Left colon (tissue), 2 donors: ENCODE results near the gene WFDC8. TPM values are rescaled to one million over a fixed set of nuclear protein-coding genes. Genes with fewer than 3 reads are reported as not detected.

Experiments used
- ATAC-seq: fragments of 200-7000 bp; cut with Tn5 transposase; one replicate; pipeline ENCODE4 v1.9.1; 2020; ENCODE audit warnings: mild to moderate bottlenecking, moderate library complexity
- DNase-seq, 2 donors: peaks; one replicate each; pipeline ENCODE4 v3.0.0-alpha.2; 2020
- intact Hi-C, 2 donors: fragments of 100-400 bp; cut with DNase I in 1 of 2; cut with micrococcal nuclease in 1 of 2; formaldehyde crosslinking; loops; one replicate each; pipeline versions ENCODE4 v1.11.2 to v1.14.0; 2022; cut with DNase I, micrococcal nuclease
- total RNA-seq, 2 donors: library from RNA; stranded (reverse); fragmentation: NEBNext Ultra II Directional; extraction: Animal tissue kit (Norgen Biotek cat#: 25700); gene quantifications; one replicate each; pipeline ENCODE4 v1.2.1, GENCODE V29; 2021
- donor health status: DM: no; HTN: no; CAD: no.
- donor health status: DM: yes; HTN: yes; CAD: no.

Gene WFDC8
- total RNA-seq, 2 donors from 2014 or later, result not detected

DNA sequence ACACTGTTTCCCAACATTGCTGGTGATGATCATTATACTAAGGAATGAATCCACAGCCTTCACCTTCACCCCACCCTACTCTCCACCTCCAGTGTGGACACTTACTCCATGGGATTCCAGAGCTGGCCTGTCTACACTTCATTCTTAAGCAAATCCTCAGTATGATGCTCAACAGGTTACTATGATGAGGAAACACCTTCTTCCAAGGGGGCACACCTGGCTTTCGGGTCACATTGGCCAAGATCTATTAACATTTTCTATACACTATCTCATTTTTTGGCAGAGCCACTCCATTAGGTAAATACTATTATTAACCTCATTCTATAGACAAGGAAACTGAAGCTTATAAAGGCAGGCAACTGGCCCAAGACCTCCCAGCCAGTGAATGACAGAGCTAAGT lies 23.9 kb downstream of the WFDC8 start:
- ATAC-seq, result no peak
- intact Hi-C loops, result no loop called here
- DNase-seq, result no peak

DNA sequence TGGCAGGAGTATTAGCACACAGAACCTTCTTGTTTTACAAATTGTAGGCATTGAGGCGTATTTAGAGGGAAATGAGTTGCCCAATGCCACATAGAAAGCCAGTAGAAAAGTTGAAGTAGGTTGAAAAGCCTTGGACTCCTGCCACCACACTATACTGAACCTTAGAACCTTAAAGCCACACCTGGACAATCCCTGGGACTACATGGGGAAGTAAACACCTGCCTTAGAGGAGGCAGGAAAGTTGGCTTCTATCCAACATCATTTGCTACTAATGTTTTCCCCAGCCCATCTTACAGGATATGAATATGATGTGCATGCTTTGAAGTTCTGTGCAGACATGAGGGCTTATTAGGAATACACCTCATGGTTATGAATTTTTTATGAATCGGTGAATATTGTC lies 26.6 kb downstream of the WFDC8 start:
- intact Hi-C loops, result no loop called here
- ATAC-seq (peak; percentile 100), DNase-seq (peak; percentile 54 to 73)

DNA sequence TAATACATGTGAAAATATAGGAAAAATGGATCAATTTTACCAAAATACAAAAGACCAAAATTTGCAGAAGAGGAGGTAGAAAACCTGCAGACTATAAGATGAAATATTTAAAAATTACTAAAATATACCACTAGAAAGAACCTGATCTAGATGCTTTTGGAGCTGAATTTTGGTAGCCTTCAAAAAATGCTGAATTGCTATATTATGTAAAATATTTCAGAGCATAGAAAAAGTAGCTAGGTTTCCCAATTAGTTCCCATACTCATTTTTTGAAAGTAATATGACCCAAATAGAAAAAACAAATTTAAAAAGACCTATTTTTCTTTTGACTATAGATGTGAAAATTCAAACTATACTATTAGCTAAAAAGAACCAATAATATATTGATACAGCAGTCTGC lies 28.3 kb downstream of the WFDC8 start:
- intact Hi-C loops, result no loop called here
- DNase-seq (no peak), ATAC-seq (no peak)

DNA sequence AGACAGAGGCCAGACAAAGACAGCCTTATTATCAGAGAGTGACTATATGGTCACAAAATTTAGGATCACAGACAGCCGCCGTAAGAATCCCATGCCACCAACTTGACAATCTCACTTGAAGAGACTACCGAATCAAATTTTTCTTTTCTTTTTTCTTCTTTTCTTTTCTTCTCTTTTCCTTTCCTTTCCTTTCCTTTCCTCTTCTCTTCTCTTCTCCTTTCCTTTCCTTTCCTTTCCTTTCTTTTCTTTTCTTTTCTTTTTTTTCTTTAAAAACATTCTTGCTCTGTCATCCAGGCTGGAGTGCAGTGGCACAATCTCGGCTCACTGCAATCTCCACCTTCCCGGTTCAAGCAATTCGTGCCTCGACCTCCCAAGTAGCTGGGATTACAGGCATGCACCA lies 30.7 kb downstream of the WFDC8 start:
- no peak for DNase-seq
- intact Hi-C loops, result no loop called here
- no peak for ATAC-seq

DNA sequence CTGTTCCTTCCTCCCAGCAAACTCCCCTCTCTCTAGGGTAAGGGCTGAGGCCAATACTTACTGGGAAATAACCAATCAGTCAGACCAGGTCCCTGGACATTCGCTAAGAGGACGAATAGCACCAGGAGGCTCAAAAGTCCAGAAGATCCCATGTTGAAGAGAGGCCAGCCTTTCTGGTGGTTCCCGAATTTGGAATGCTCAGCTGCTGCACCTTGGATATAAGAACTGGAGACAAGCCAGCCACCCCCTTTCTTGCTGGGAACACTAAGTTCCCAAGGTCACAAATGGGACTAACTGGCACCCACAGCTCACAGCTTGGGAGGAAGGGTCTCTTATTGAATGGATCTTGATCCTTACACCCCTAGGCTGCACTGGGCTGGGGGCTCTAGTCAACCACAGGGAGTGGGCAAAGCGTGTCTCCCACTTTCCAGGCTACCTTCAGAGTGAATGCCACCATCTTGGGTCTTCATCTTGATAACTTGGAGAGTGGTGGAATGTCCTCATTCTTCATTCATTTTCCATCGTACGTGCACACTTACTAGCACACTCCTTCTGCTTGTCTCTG lies 31.8 kb downstream of the WFDC8 start, which contains the start of gene EPPIN:
TSS of gene EPPIN (minus strand) at position 196 of the 565 bp plus-strand sequence. CDS start at position 152, 44 bp downstream.
- ATAC-seq, result no peak
- intact Hi-C loops, result no loop called here
- no peak for DNase-seq

DNA sequence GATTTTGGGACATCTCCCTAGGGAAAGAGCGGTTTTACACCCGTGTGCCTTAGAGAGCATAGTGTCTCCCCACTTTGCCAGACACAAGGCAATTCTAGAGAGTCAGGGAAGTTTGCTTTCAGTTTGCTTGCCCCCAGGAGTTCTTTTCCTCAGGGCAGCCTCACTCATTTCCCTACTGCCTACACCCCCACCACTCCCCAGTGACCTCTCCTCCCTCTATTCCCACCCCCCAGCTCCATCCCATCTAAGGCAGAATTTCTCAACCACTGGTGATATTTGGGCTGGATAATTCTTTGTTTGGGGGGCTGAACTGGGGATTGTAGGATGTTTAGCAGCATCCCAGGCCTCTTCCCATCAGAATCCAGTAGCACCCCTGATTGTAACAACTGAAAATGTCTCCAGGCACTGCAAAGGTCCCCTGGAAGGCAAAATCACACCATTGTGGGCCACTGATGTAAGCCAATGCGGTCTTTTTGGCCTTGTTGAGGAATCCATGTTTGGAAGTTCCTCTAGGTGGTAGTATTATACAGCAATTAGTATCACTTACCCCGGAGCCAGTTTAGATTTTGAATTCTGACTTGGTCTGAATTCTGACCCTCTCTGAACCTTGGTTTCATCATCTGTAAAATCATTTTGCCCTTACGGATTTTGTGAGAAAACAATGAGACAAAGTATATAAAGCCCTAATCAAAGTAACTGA lies 33.2 kb downstream of the WFDC8 start:
- no peak for DNase-seq
- intact Hi-C loops, result no loop called here
- ATAC-seq, result peak; percentile 79

DNA sequence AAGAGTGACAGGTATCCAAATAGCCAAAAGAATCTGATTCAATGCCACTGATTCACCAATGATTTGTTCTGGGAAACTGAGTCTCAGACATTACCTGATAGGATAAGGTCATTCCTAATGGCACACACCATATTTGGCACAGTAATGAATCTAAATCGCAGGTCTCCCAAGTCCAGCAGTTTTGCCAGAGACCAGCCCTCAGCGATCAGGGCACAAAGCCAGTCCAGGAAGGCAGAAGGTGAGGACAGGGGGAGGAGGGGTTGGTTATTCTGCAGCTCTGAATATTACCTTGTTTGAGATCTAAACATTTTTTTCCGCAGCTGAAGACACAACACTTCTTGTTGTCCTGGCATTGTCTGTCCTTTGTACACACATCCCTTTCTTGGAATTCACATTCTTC lies 33.7 kb downstream of the WFDC8 start:
- no peak for ATAC-seq
- no peak for DNase-seq
- intact Hi-C loops, result no loop called here

DNA sequence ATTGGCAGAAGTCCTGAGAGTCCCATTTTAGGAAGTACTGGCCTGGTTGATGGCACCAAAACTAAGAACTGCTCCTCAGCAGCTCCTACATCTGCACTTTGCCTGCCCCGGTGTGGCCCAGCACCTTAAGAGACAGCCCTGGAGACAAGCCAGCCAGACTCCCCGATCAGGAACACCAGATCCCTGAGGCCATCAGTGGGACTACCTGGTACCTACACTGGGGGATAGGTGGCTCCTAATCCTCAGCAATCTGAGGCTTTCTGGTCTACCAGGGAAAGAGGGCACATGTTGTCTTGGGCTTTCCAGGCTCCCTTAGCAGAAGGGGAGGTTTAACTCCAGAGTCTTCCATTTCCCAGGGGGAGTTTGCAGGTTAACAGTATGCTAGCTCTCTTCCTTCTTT lies 39.7 kb downstream of the WFDC8 start, which contains the start of gene WFDC6:
TSS of gene WFDC6 (minus strand) at position 101 of the 400 bp plus-strand sequence. CDS start at position 26, 75 bp downstream.
- intact Hi-C loops, result no loop called here
- ATAC-seq (no peak), DNase-seq (no peak)

DNA sequence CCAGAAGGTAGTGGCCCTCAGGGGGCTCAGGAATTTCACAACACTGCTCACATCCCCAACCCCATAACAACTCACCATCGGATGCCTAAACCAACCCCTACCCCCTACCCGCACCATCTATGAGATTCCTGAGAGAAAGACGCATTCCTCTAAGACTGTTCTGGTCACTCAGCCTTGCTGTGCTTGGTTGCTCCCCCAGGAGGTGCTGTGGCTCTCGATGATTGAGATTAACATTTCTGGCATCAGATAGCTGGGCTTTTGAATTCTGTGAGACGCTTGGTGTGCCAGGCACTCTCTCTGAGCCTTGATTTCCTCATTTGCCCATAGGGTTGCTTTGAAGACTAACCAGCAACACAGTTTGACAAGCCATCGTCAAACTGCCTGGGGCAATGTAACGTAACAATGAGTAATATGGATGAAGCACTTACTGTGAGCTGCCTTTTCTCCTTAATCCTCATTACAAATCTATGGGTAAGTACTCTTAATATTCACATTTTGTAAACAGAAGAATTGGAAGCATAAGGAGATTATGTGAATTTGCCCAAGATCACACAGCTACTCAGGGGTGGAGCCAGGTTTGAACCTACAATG lies 40.8 kb downstream of the WFDC8 start:
- DNase-seq, result no peak
- intact Hi-C loops, result no loop called here
- ATAC-seq, result no peak

DNA sequence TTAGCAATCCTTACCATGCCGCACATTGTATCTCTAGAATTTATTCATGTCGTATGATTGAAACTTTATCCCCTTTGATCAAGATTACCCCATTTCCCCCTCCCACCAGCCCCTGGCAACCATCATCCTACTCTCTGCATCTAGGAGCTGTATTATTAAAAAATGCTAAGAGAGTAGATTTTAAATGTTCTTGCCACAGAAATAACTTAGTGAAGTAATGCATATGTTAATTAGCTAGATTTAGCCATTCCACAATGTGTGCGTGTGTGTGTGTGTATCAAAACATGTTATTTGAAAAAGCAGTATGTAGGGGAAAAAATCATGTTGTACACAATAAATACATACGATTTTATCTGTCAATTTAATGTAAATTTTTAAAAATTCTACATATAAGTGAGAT lies 51.8 kb downstream of the WFDC8 start:
- ATAC-seq (no peak), DNase-seq (no peak)
- intact Hi-C loops, result no loop called here

DNA sequence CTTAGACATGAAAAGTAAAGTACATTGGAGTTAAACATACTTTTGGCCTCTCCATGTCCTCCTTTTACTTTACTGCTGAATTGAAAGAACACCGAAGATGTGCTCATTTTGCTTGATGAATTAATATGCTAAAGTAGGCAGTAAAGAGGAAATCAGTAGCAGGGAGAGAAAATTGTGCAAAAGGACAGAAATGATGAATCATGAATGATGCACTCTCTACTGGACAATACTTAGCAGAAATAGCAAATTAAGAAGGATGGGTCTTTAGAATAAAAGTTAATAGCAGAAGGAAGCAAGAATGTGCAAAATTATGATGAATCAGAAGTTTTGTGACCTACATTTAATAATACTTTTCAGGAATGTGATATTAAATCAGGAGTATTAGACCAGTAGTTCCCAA lies 55.3 kb downstream of the WFDC8 start:
- no peak for ATAC-seq

DNA sequence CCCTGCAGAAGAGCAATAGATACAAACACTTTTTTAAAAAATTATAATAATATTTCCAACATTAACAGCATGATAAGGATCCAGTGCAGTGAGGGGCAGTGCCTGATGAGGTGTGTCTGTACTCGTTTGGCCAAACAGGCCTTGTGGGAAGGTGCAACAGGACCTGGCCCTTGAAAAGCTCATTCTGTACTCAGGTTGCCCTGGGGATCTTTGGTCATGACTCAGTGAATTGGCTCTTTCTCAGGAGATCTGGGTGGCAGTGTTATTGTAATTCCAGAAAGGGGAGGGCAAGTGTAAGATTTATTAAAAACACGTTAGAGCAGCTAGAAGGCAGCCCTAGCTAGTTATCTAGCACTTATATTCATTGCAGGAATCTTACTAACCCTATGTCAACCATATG lies 60.8 kb downstream of the WFDC8 start:
- intact Hi-C loops, result no loop called here
- peak; percentile 64 for ATAC-seq
- DNase-seq, result no peak

More for the DNA sequence above, 55.3 kb downstream of the WFDC8 start:
- intact Hi-C loops, result no loop called here
- no peak for DNase-seq

DNA sequence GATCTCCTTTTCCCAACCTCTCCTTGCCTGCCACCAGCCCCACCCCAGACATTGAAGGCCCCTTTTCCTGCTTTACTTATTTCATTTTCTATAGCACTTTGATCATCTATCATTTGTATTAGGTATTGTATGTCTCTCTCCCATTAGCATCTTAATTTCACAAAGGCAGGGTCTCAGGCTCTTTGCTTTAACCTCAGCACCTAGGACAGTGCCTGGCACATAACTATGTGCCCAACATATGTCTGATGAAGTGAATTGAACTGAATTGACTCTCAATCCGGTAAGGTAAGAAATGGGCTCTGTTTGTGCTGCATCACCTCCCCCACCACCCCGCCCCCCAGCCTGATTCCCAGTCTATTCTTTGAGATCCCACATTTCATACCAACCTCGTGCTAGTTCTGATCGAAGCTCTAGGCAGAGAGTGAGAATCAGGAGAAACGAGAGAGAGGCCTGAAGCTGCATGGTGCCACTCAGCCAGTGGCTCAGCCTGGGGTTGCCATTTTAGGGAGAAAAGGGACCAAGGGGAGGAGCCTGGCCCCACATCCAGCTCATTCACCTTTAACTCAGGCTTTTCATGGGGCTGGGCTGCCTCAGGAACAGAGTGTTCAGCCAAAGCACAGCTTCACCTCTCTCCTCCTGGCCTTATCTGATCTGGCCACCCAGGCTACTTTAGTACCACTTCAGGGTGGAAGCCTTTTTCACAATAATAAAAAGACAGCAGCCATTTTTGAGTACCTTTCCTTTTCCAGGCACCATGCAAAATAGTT lies 63.8 kb downstream of the WFDC8 start, which contains the start of gene SPINT3:
TSS of gene SPINT3 (minus strand) at position 476 of the 767 bp plus-strand sequence. CDS start at position 462, 14 bp downstream.
- intact Hi-C loops, result no loop called here
- ATAC-seq, result no peak
- no peak for DNase-seq

DNA sequence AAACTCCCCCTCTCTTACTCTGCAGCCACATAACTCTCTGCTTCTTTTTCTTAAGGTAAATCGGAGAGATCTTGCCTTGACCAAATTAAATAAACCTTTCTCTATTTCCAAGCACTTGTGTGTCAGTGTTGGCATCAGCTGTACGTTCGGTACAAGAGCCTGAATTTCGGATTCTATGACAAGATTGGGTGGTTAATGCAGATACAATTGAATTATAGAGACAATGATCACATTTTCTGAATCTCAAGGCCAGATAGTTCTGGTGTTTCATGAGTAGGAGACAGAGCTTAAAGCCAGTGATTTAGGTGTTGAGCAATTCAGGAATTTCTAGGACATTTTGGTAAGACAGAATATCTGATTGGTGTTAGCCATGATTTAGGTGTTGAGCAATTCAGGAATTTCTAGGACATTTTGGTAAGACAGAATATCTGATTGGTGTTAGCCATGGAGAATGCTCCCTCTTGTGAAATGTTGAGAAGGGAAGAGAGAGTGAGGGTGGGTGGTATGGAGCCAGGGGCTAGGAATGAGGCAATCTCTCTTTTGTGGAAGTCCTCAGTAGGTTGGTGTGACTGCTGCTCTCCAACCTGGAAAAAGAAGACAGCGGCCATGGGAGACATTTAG lies 68.7 kb downstream of the WFDC8 start:
- intact Hi-C loops, result no loop called here
- ATAC-seq (no peak), DNase-seq (no peak)

DNA sequence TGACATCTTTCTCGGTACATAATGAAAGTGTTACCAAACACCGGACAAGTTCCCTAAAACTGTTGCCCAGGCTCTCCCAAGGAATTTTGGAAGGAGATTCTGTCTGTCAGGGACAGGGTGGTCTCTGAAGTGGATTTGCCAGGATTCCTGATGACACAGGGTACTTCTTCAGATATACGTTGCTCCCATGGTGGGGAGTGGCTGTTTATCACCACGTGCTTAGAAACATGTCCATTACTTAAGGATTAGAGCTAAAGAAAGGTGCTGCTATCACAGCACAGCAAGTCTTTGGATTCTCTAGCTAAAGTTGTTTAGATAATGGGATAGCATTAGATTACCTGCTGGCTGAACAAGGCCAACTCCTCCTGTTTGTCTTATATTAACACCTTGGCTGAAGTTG lies 70.0 kb downstream of the WFDC8 start:
- ATAC-seq, result no peak
- intact Hi-C loops, result no loop called here
- DNase-seq, result no peak

DNA sequence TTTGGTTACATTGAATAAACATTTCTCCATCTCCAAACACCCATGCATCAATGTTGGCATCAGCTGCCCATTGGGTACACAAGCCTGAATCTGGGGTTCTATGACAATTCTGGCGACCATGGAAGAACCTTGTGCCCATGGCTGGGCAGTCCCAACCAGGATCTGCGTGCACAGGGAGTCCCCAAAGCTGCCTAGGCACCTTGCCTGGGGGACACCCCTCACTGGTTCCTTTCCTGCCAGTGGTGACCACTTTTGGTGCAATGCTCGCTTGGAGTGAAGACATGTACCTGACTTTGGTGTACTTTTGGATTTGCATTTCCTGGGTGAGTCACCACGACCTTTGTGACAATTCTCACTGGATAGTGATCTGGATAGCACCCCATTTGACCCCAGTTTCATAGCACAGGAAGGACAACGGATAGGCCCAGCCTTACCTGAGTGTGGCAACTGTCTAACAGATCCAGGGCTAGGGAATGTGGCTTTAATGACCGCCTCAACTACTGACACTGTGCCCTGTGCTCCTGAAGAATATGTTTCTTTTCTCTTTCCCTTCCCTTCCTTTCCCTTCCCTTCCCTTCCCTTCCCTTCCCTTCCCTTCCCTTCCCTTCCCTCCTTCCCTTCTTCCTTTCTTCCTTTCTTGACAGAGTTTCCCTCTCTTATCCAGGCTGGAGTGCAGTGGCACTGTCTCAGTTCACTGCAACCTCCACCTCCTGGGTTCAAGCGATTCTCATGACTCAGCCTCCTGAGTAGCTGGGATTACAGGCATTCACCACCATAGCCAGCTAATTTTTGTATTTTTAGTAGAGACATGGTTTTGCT lies 70.8 kb downstream of the WFDC8 start:
- ATAC-seq, result peak; percentile 73
- no peak for DNase-seq
- intact Hi-C loops, result no loop called here

DNA sequence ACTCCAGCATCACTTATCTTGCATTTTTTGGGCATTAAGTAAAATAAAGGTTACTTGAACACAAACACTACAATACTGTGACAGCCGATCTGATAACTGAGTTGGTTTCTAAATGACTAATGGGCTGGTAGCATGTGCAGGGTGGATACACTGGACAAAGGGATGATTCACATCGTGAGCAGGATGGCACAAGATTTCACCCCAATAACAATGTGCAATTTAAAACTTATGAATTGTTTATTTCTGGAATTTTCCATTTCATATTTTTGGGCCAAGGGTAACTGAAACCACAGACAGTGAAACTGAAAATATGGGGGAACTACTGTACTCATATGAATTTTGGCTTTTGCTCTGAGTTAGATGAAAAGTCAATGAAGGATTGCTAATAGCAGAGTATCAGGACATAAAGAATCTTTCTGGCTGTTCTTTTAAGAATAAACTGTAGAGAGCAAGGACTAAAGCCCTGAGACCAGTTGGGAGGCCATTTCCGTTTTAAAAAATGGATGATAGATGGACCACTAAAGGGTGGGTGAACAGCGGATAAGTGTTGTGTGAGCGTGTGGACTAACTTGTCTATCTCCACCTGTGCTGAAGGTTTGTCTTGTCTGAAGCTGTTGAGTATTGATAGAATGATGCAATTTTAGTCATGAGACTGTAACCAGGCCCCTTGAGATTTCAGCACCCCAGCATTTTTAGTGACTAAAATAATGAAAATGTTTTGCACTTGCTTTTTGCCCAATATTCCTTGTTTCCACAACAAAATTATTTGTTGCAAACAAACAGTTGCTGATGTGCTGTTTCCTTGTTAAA lies 71.9 kb downstream of the WFDC8 start:
- no peak for ATAC-seq
- intact Hi-C loops, result no loop called here
- DNase-seq, result no peak

DNA sequence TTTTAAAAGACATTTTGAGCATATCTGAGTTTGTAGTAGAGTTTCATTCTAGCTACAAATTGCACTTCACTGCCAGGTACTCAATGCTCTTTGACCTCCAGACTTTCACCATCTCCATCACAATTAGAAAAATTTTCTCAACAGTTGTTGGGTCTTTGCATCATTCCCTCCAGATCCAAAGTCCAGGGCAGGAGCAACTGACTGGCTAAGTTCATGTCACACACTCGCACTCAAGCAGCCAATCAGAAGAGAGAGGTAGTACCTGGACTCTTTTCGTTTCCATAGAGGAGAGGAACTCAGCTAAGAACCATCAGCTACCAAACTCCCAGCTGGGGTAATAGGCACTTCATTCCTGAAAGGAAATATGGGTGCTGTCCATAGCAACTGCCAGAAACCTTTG lies 72.7 kb downstream of the WFDC8 start:
- ATAC-seq, result no peak
- intact Hi-C loops, result no loop called here
- no peak for DNase-seq
